H9 (cell line): ENCODE measurements around the gene ARHGAP10. TPM values are rescaled to one million over a fixed set of nuclear protein-coding genes. Genes with fewer than 3 reads are reported as not detected.

ENCODE experiments used
- DNase-seq: peaks from one replicate; pipeline ENCODE4 v3.0.0-alpha.2; 2017
- H2AFZ ChIP-seq: one replicate; pipeline ENCODE4 v1.6.1; 2013; ENCODE audit warnings: mild to moderate bottlenecking, low read length, control low read depth, moderate library complexity
- H2AK5ac ChIP-seq: 2 replicates; pipeline ENCODE4 v1.6.1; 2013; ENCODE audit warnings: low read length, control low read depth, mixed read lengths; ENCODE audit not compliant: insufficient read length
- H2BK120ac ChIP-seq: one replicate; pipeline ENCODE4 v1.6.1; 2013; ENCODE audit warnings: low read depth, mild to moderate bottlenecking, low read length, control low read depth, inconsistent platforms; ENCODE audit not compliant: poor library complexity, severe bottlenecking
- H2BK12ac ChIP-seq: 2 replicates; pipeline ENCODE4 v1.6.1; 2013; ENCODE audit warnings: low read length, control low read depth, mixed read lengths, low read depth; ENCODE audit not compliant: insufficient read length
- H2BK15ac ChIP-seq: 2 replicates; pipeline ENCODE4 v1.6.1; 2013; ENCODE audit warnings: low read depth, low read length, control low read depth
- H2BK20ac ChIP-seq: one replicate; pipeline ENCODE4 v1.6.1; 2013; ENCODE audit warnings: low read depth, mild to moderate bottlenecking, low read length, control low read depth, inconsistent platforms; ENCODE audit not compliant: poor library complexity, severe bottlenecking
- H2BK5ac ChIP-seq: 2 replicates; pipeline ENCODE4 v1.6.1; 2013; ENCODE audit warnings: low read length, control low read depth, mixed read lengths; ENCODE audit not compliant: insufficient read length
- H3K14ac ChIP-seq: 2 replicates; pipeline ENCODE4 v1.6.1; 2013; ENCODE audit warnings: low read length, control low read depth; ENCODE audit not compliant: insufficient read depth
- H3K18ac ChIP-seq: 2 replicates; pipeline ENCODE4 v1.6.1; 2013; ENCODE audit warnings: low read depth, mild to moderate bottlenecking, mixed read lengths, low read length, control low read depth; ENCODE audit not compliant: insufficient read length
- H3K23ac ChIP-seq: 2 replicates; pipeline ENCODE4 v1.6.1; 2013; ENCODE audit warnings: low read length, control low read depth, mixed read lengths, low read depth; ENCODE audit not compliant: insufficient read length
- H3K23me2 ChIP-seq: 2 replicates; pipeline ENCODE4 v1.6.1; 2013; ENCODE audit warnings: low read depth, mild to moderate bottlenecking, mixed read lengths, low read length, control low read depth; ENCODE audit not compliant: insufficient read length, poor library complexity, severe bottlenecking
- H3K27ac ChIP-seq: 2 replicates; pipeline ENCODE4 v1.5.1; 2013; ENCODE audit warnings: low read length, control low read depth, mixed read lengths, low read depth; ENCODE audit not compliant: insufficient read length
- H3K27me3 ChIP-seq: 2 replicates; pipeline ENCODE4 v1.6.1; 2013; ENCODE audit warnings: low read length, control low read depth, inconsistent platforms; ENCODE audit not compliant: insufficient read depth
- H3K4ac ChIP-seq: 2 replicates; pipeline ENCODE4 v1.6.1; 2013; ENCODE audit warnings: low read depth, mild to moderate bottlenecking, control low read depth, inconsistent platforms, low read length, moderate library complexity
- H3K4me1 ChIP-seq: 2 replicates; pipeline ENCODE4 v1.6.1; 2013; ENCODE audit warnings: low read length, control low read depth, inconsistent platforms; ENCODE audit not compliant: insufficient read depth
- H3K4me2 ChIP-seq: 2 replicates; pipeline ENCODE4 v1.6.1; 2013; ENCODE audit warnings: low read length, control low read depth, mixed read lengths; ENCODE audit not compliant: insufficient read length, insufficient read depth
- H3K56ac ChIP-seq: 2 replicates; pipeline ENCODE4 v1.6.1; 2013; ENCODE audit warnings: low read depth, mild to moderate bottlenecking, mixed read lengths, low read length, control low read depth; ENCODE audit not compliant: insufficient read length
- H3K79me1 ChIP-seq: 2 replicates; pipeline ENCODE4 v1.6.1; 2013; ENCODE audit warnings: low read depth, mild to moderate bottlenecking, moderate library complexity, low read length, control low read depth, inconsistent platforms; ENCODE audit not compliant: insufficient read depth, poor library complexity, severe bottlenecking
- H3K79me2 ChIP-seq: 2 replicates; pipeline ENCODE4 v1.6.1; 2013; ENCODE audit warnings: low read length, control low read depth, inconsistent platforms; ENCODE audit not compliant: insufficient read depth
- H3K9ac ChIP-seq: 2 replicates; pipeline ENCODE4 v1.6.1; 2013; ENCODE audit warnings: low read length, control low read depth, mixed read lengths; ENCODE audit not compliant: insufficient read length; ENCODE audit errors: extremely low read depth
- H3K9me3 ChIP-seq: one replicate; pipeline ENCODE4 v1.6.1; 2013; ENCODE audit warnings: low read depth, low read length, inconsistent platforms; ENCODE audit not compliant: control insufficient read depth
- H3T11ph ChIP-seq: one replicate; pipeline ENCODE4 v1.6.1; 2013; ENCODE audit warnings: mild to moderate bottlenecking, low read length, control low read depth, inconsistent platforms
- H4K20me1 ChIP-seq: one replicate; pipeline ENCODE4 v1.6.1; 2013; ENCODE audit not compliant: control insufficient read depth, insufficient read length, insufficient read depth
- H4K5ac ChIP-seq: 2 replicates; pipeline ENCODE4 v1.6.1; 2013; ENCODE audit warnings: low read depth, mild to moderate bottlenecking, mixed read lengths, low read length, control low read depth; ENCODE audit not compliant: insufficient read length
- H4K8ac ChIP-seq: replicated peaks from 2 replicates; pipeline ENCODE4 v1.6.1; 2013; ENCODE audit warnings: low read length, control low read depth, mixed read lengths, low read depth; ENCODE audit not compliant: insufficient read length
- H4K91ac ChIP-seq: 2 replicates; pipeline ENCODE4 v1.6.1; 2013; ENCODE audit warnings: low read depth, mild to moderate bottlenecking, moderate library complexity, mixed read lengths, low read length, control low read depth; ENCODE audit not compliant: insufficient read length
- H3K27ac Mint-ChIP-seq, 3 experiments: 2 replicates in 2 of 3; 3 replicates in 1 of 3; pipeline ENCODE4 v1.8.0; 2020 to 2021; ENCODE audit warnings: mixed read lengths in 3 of 3, mild to moderate bottlenecking in 1 of 3, moderate library complexity in 1 of 3
- H3K27me3 Mint-ChIP-seq: 2 replicates; pipeline ENCODE4 v1.8.0; 2021; ENCODE audit warnings: low read depth, mild to moderate bottlenecking, moderate library complexity, mixed read lengths
- H3K36me3 Mint-ChIP-seq, 3 experiments: 2 replicates in 2 of 3; 3 replicates in 1 of 3; pipeline ENCODE4 v1.8.0; 2020 to 2021; ENCODE audit warnings: low read depth in 3 of 3, mixed read lengths in 3 of 3; ENCODE audit not compliant: insufficient read depth in 1 of 3
- H3K4me1 Mint-ChIP-seq, 2 experiments: 2 replicates each; pipeline ENCODE4 v1.8.0; 2020; ENCODE audit warnings: mixed read lengths in 2 of 2
- H3K4me3 Mint-ChIP-seq, 2 experiments: 2 replicates in 1 of 2; 3 replicates in 1 of 2; pipeline ENCODE4 v1.8.0; 2020 to 2021; ENCODE audit warnings: mild to moderate bottlenecking in 2 of 2, mixed read lengths in 2 of 2, moderate library complexity in 1 of 2
- H3K9me3 Mint-ChIP-seq, 2 experiments: 2 replicates in 1 of 2; 3 replicates in 1 of 2; pipeline ENCODE4 v1.8.0; 2020; ENCODE audit warnings: mild to moderate bottlenecking in 2 of 2, mixed read lengths in 2 of 2, moderate library complexity in 1 of 2
- CTCF ChIP-seq: fragments of 200-600 bp; sonication (generic); conservative IDR thresholded peaks from 3 replicates; pipeline ENCODE4 v1.8.0; 2021; ENCODE audit warnings: antibody characterized with exemption, mild to moderate bottlenecking
- WGBS: extraction: QIAGEN DNeasy Blood & Tissue Kit; methylation state at CpG from one replicate; pipeline ENCODE4 v1.1.7; 2013; ENCODE audit warnings: missing lambda C conversion rate, low lambda C conversion rate, mixed read lengths; ENCODE audit not compliant: insufficient read length; ENCODE audit errors: extremely low coverage; 5-methylcytosine and 5-hydroxymethylcytosine counted together
- total RNA-seq: library from RNA; stranded (reverse); gene quantifications from 2 replicates; pipeline ENCODE4 v1.2.1, GENCODE V29; 2021

The ARHGAP10 gene
- total RNA-seq, 1 experiment from 2014 or later: 7.8 TPM

GRCh38 chr4:148073349-148073748, 341.5 kb downstream of the ARHGAP10 start:
- Histone ChIP-seq H2BK5ac (no peak overlapping the region), H2BK15ac (no peak overlapping the region), H2BK20ac (no peak overlapping the region), H3K9me3 (peaks cover 14% of the 10 kb centered on the region), H3K4ac (no peak overlapping the region), H2AK5ac (no peak overlapping the region), H2BK12ac (no peak overlapping the region), H4K20me1 (no peaks in the 10 kb centered on the region), H3K18ac (no peak overlapping the region), H3K4me2 (no peak overlapping the region), H3K4me1 (no peaks in the 10 kb centered on the region), H3K27ac (no peak overlapping the region), H3K9ac (no peak overlapping the region), H3K27me3 (no peaks in the 10 kb centered on the region), H3K79me2 (no peaks in the 10 kb centered on the region), H4K5ac (no peak overlapping the region), H3K14ac (no peak overlapping the region), H4K8ac (no peak overlapping the region), H2AFZ (no peak overlapping the region), H3K79me1 (no peaks in the 10 kb centered on the region), H3K56ac (no peak overlapping the region), H3T11ph (no peak overlapping the region), H3K23me2 (no peaks in the 10 kb centered on the region), H2BK120ac (no peak overlapping the region), H3K23ac (no peak overlapping the region), H4K91ac (no peak overlapping the region)
- H3K4me1 Mint-ChIP-seq: peaks cover 6 to 12% of the 10 kb centered on the region in 2 experiments; a peak in 3 of 4 replicates
- no peaks in the 10 kb centered on the region for H3K27me3 Mint-ChIP-seq
- TF ChIP-seq CTCF: no peak
- H3K36me3 Mint-ChIP-seq: peaks cover 19 to 39% (median 36%) of the 10 kb centered on the region in 3 experiments
- WGBS: 100% methylated on average over 1 of the region's 6 CpGs
- no peak overlapping the region for H3K4me3 Mint-ChIP-seq
- H3K9me3 Mint-ChIP-seq: peaks cover 29 to 36% of the 10 kb centered on the region in 2 experiments
- no peak for DNase-seq
- no peak overlapping the region for H3K27ac Mint-ChIP-seq
